NB4 (cell line): ENCODE measurements around the gene CRISPLD2.

Experiments
- DNase-seq: peaks from one replicate; pipeline ENCODE4 v3.0.0; 2010; ENCODE audit warnings: low read depth
- H3K4me3 ChIP-seq: one replicate; pipeline ENCODE4 v1.5.1; 2011; ENCODE audit warnings: mild to moderate bottlenecking, low read depth, low read length, moderate library complexity
- CTCF ChIP-seq: IDR thresholded peaks from one replicate; pipeline ENCODE4 v1.5.1; 2012; ENCODE audit warnings: low read depth, low read length
- MAX ChIP-seq: IDR thresholded peaks from 2 replicates; pipeline ENCODE4 v1.6.1; 2011; ENCODE audit warnings: low read depth, low read length
- MYC ChIP-seq: IDR thresholded peaks from 2 replicates; pipeline ENCODE4 v1.6.1; 2011; ENCODE audit warnings: low read depth, low read length
- POLR2A ChIP-seq: IDR thresholded peaks from 2 replicates; pipeline ENCODE4 v1.6.1; 2011; ENCODE audit warnings: mild to moderate bottlenecking; ENCODE audit not compliant: insufficient read length; ENCODE audit errors: extremely low read depth

Gene CRISPLD2

GRCh38 chr16:84918006-84918909 lies 98.5 kb downstream of the CRISPLD2 start:
- TF ChIP-seq CTCF (no peak), MAX (no peak), POLR2A (no peak), MYC (no peak)
- no peak overlapping the region for H3K4me3 ChIP-seq
- no peak for DNase-seq

GRCh38 chr16:84919269-84919668 lies 99.5 kb downstream of the CRISPLD2 start:
- DNase-seq = no peak
- no peak overlapping the region for H3K4me3 ChIP-seq
- no peak for TF ChIP-seq MYC
- no peak for TF ChIP-seq CTCF
- no peak for TF ChIP-seq POLR2A
- no peak for TF ChIP-seq MAX

- H3K4me3 ChIP-seq = no peak overlapping the region
- TF ChIP-seq POLR2A (no peak), CTCF (no peak), MYC (no peak), MAX (no peak)
Observed at GRCh38 chr16:84919708-84920107, 99.9 kb downstream of the CRISPLD2 start.

GRCh38 chr16:84920333-84920732 lies 100.5 kb downstream of the CRISPLD2 start:
- H3K4me3 ChIP-seq = no peak overlapping the region
- TF ChIP-seq MAX (no peak), POLR2A (no peak), CTCF (no peak), MYC (no peak)
- DNase-seq = no peak

More at GRCh38 chr16:84919708-84920107, 99.9 kb downstream of the CRISPLD2 start:
- no peak for DNase-seq

GRCh38 chr16:84922351-84923120 lies 102.8 kb downstream of the CRISPLD2 start:
- H3K4me3 ChIP-seq = no peak overlapping the region
- peak; percentile 24 for DNase-seq
- no peak for TF ChIP-seq MYC
- no peak for TF ChIP-seq MAX
- TF ChIP-seq POLR2A = no peak
- TF ChIP-seq CTCF = no peak
